Measurements from ENCODE around the gene TRIM31. TPM values are rescaled to one million over a fixed set of nuclear protein-coding genes. Genes with fewer than 3 reads are reported as not detected.

TRIM31 gene
- polyA plus RNA-seq, 1 donor (not counting 4 experiments of a cell fraction or from before 2014, with no cell fraction given): not detected

DNA sequence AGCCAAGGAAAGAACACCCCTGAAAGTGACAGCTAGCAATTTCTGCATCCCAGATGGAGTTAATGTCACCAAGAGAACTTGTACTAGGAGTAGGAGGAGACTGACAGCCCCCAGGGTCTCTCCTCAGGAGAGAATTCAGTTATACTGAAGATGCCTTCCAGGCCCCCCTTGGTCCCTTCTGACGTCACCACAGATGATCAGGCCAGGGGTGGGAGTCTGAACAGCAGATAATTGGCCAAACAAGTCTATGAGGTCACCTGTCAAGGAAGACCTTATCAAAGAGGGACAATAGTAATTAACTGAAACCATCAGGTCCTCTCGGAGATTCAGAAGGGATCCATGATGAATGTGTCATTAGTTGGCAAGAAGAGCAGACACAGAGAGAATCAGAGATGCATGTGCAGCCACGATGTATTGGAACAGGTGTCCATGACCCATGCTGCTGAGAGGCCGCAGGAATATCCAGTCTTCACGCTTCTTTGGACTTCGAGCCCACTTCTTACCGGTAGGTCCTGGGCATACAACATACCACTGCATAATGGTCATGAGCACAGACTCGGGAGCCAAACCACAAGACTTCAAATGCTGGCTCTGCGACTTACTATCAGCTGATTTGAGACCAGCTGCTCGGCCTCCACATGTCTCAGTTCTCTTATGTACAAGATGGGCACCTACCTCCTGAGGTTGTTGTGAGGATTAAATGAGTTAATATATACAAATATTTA lies 37.9 kb upstream of the TRIM31 start:
- Histone ChIP-seq H2AFZ (ENCODE audit: control insufficient read depth, low read length) (no peak overlapping the region), H3K4me2 (ENCODE audit: control insufficient read depth, extremely low read depth, insufficient read depth, low read depth, low read length) (no peak overlapping the region), H3K4me3 (ENCODE audit: control insufficient read depth in 2 of 3, extremely low read depth in 1 of 3, insufficient read depth in 2 of 3, low read depth in 1 of 3, low read length in 3 of 3) (no peak overlapping the region), H3K9me1 (ENCODE audit: control insufficient read depth, extremely low read depth, insufficient read depth, low read length) (no peaks in the 10 kb centered on the region), H3K9ac (ENCODE audit: control insufficient read depth, extremely low read depth, insufficient read depth, low read length) (no peak overlapping the region), H3K36me3 (ENCODE audit: control insufficient read depth in 2 of 2, extremely low read depth in 1 of 2, insufficient read depth in 2 of 2, low read length in 2 of 2) (no peaks in the 10 kb centered on the region), H3K4me1 (ENCODE audit: control insufficient read depth, extremely low read depth, insufficient read depth, low read length) (peaks cover 14% of the 10 kb centered on the region), H3K9me3 (ENCODE audit: control insufficient read depth, low read depth, low read length) (no peaks in the 10 kb centered on the region), H3K79me2 (ENCODE audit: control insufficient read depth, insufficient read depth, low read length) (no peaks in the 10 kb centered on the region), H3K27me3 (ENCODE audit: control insufficient read depth, extremely low read depth, insufficient read depth, low read length) (peaks cover 16% of the 10 kb centered on the region), H4K20me1 (ENCODE audit: control insufficient read depth, extremely low read depth, insufficient read depth, low read length) (no peaks in the 10 kb centered on the region), H3K27ac (ENCODE audit: control insufficient read depth, insufficient read depth, low read length) (no peak overlapping the region)
- FAIRE-seq: no peak
- dilution Hi-C loops (cut with MboI; ENCODE audit: extremely low pct_ligation_motif_present, low sequenced_read_pairs): no loop called here
- no peak for DNase-seq (ENCODE audit: low read depth, low spot score)
- TF ChIP-seq, protein P1, sequence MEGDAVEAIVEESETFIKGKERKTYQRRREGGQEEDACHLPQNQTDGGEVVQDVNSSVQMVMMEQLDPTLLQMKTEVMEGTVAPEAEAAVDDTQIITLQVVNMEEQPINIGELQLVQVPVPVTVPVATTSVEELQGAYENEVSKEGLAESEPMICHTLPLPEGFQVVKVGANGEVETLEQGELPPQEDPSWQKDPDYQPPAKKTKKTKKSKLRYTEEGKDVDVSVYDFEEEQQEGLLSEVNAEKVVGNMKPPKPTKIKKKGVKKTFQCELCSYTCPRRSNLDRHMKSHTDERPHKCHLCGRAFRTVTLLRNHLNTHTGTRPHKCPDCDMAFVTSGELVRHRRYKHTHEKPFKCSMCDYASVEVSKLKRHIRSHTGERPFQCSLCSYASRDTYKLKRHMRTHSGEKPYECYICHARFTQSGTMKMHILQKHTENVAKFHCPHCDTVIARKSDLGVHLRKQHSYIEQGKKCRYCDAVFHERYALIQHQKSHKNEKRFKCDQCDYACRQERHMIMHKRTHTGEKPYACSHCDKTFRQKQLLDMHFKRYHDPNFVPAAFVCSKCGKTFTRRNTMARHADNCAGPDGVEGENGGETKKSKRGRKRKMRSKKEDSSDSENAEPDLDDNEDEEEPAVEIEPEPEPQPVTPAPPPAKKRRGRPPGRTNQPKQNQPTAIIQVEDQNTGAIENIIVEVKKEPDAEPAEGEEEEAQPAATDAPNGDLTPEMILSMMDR (optimal IDR thresholded peaks at IDR 0.05 in 1 of 3, IDR thresholded peaks at IDR 0.05 in 1 of 3, conservative IDR thresholded peaks at IDR 0.05 in 1 of 3; ENCODE audit: extremely low read depth in 1 of 3, insufficient read depth in 2 of 3, low read length in 3 of 3): no peak
- TF ChIP-seq EZH2 (IDR thresholded peaks at IDR 0.05; ENCODE audit: low read length): no peak

DNA sequence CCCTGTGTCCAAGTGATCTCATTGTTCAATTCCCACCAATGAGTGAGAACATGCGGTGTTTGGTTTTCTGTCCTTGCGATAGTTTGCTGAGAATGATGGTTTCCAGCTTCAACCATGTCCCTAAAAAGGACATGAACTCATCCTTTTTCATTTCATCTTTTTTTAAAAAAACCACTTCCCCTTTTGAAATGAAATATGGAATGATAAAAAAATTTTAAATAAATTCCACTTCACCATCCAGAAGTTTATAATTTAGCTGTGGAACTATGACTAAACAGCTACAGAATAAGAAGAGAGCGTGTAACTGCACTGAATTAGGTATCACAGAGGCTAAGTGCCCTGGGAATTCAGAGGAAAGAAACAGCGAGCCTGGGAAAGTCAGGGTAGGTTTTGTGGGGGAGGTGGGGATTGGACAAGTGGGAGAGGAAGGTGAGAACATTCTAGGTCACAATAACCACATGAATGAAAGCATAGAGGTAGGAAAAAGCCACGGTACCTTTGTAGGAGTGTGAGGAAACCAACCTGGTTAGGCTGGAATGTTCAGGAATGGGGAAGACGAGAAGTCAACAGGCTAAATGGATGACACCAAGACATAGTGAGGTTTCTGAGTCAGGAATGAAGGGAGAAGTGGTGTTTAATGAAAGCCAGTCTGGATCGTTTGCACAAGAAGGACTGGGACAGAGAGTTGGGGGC lies 37.1 kb upstream of the TRIM31 start:
- no peak for DNase-seq (ENCODE audit: low read depth, low spot score)
- H3K4me3 ChIP-seq (ENCODE audit: control insufficient read depth in 2 of 3, extremely low read depth in 1 of 3, insufficient read depth in 2 of 3, low read depth in 1 of 3, low read length in 3 of 3): no peak overlapping the region
- H3K4me1 ChIP-seq (ENCODE audit: control insufficient read depth, extremely low read depth, insufficient read depth, low read length): peaks cover 7% of the 10 kb centered on the region
- no peaks in the 10 kb centered on the region for H3K9me3 ChIP-seq (ENCODE audit: control insufficient read depth, low read depth, low read length)
- H3K4me2 ChIP-seq (ENCODE audit: control insufficient read depth, extremely low read depth, insufficient read depth, low read depth, low read length): no peak overlapping the region
- H3K79me2 ChIP-seq (ENCODE audit: control insufficient read depth, insufficient read depth, low read length): no peaks in the 10 kb centered on the region
- dilution Hi-C loops (cut with MboI; ENCODE audit: extremely low pct_ligation_motif_present, low sequenced_read_pairs): no loop called here
- peaks cover 16% of the 10 kb centered on the region for H3K27me3 ChIP-seq (ENCODE audit: control insufficient read depth, extremely low read depth, insufficient read depth, low read length)
- no peaks in the 10 kb centered on the region for H4K20me1 ChIP-seq (ENCODE audit: control insufficient read depth, extremely low read depth, insufficient read depth, low read length)
- H3K9ac ChIP-seq (ENCODE audit: control insufficient read depth, extremely low read depth, insufficient read depth, low read length): no peak overlapping the region
- H3K27ac ChIP-seq (ENCODE audit: control insufficient read depth, insufficient read depth, low read length): no peak overlapping the region
- TF ChIP-seq, protein P1 (optimal IDR thresholded peaks at IDR 0.05 in 1 of 3, IDR thresholded peaks at IDR 0.05 in 1 of 3, conservative IDR thresholded peaks at IDR 0.05 in 1 of 3; ENCODE audit: extremely low read depth in 1 of 3, insufficient read depth in 2 of 3, low read length in 3 of 3): no peak
- TF ChIP-seq EZH2 (IDR thresholded peaks at IDR 0.05; ENCODE audit: low read length): no peak
- H3K9me1 ChIP-seq (ENCODE audit: control insufficient read depth, extremely low read depth, insufficient read depth, low read length): no peaks in the 10 kb centered on the region
- H2AFZ ChIP-seq (ENCODE audit: control insufficient read depth, low read length): no peak overlapping the region
- no peaks in the 10 kb centered on the region for H3K36me3 ChIP-seq (ENCODE audit: control insufficient read depth in 2 of 2, extremely low read depth in 1 of 2, insufficient read depth in 2 of 2, low read length in 2 of 2)
- peak; percentile 17 for FAIRE-seq

Data from keratinocyte (primary cell).